ENCODE measurements around the gene SOX21.

Gene SOX21

DNA sequence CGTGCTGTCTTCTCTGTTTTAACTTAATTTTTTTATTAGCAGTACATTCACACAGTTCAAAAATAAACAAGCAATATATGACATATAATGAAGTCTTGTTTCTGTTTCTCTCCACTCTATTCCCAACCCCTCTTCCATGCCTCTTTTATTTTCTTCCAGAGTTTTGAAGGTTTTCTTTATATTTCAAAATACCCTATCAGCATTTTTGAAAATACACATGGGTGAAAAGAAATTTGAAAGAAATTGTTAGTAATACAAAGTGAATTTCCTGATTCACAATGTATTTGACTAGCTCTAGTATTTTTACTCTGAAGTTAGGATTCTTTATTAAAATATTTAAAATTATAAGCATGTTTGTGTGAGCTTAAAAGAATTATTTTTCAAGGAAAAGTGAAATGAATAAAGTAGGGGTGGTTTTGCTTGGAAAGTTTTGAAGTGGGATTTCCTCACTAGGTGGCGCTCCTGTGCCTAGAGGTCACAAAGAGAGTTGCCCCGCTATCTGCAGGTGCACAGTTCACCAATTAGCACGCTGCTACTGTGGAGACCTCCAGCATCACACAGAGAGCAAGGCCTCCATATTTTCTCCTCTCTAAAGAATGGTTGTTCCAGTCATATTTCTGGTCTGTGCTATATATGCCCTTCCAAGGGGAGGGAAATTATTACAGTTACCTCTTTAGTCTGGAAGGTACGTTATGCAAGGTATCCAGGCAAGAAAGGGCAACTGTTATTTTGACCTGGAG lies 37.6 kb downstream of the SOX21 start:
- Histone ChIP-seq H3K4me3 (no peak overlapping the region), H3K9me3 (ENCODE audit: low read depth, low read length) (no peaks in the 10 kb centered on the region), H3K9ac (ENCODE audit: insufficient read length) (no peak overlapping the region), H3K27ac (no peak overlapping the region), H3K36me3 (ENCODE audit: insufficient read depth, low read length) (no peaks in the 10 kb centered on the region)
- peak; percentile 16 for DNase-seq (ENCODE audit: low read depth, low spot score)
- TF ChIP-seq POLR2AphosphoS5 (IDR thresholded peaks at IDR 0.05; ENCODE audit: borderline replicate concordance, low read depth, low read length) (no peak), FOXP2 (optimal IDR thresholded peaks at IDR 0.05; ENCODE audit: control extremely low read depth, extremely low read length, insufficient read depth) (no peak), EZH2 (IDR thresholded peaks at IDR 0.05) (no peak)

DNA sequence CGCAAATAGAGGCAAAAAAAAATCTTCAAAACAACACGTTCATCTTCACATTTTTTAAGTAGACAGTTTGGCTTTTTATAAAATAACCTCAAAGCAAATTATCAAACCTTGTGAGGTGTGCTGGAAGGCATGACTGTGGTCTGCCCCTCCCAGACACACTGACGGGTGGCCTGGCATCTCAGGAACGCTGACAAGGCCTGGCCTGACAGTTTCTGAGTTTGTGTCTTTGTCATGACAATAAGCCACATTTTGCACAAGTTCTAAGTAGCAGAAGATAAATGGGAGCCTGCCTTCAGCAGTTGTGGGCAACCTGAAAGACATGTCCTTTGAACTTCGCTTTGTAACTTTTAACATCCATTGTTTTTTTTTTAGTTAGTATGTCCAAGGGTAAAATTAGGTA lies 38.5 kb downstream of the SOX21 start:
- no peaks in the 10 kb centered on the region for H3K36me3 ChIP-seq (ENCODE audit: insufficient read depth, low read length)
- no peak for DNase-seq (ENCODE audit: low read depth, low spot score)
- no peak overlapping the region for H3K9ac ChIP-seq (ENCODE audit: insufficient read length)
- H3K9me3 ChIP-seq (ENCODE audit: low read depth, low read length): no peaks in the 10 kb centered on the region
- H3K27ac ChIP-seq: no peak overlapping the region
- TF ChIP-seq EZH2 (IDR thresholded peaks at IDR 0.05) (no peak), FOXP2 (optimal IDR thresholded peaks at IDR 0.05; ENCODE audit: control extremely low read depth, extremely low read length, insufficient read depth) (no peak), POLR2AphosphoS5 (IDR thresholded peaks at IDR 0.05; ENCODE audit: borderline replicate concordance, low read depth, low read length) (no peak)
- no peak overlapping the region for H3K4me3 ChIP-seq

DNA sequence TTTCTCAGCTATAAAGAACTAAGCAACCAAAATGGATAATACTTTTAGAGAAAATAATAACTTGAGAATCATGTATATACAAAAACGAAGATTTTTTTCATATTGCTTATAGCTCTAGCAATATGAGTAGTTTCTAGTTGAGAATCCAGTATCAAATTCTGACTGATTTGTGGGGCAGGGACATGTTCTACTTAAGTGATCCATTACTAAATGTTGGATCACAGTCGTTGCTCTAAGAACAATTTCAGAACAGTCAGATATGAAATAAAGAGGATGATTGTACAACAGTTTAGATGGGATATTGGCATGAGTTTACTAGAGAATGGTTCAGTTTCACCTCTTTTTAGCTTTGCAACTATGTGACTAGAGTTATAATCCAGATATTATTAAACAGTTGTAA lies 39.9 kb downstream of the SOX21 start:
- H3K9ac ChIP-seq (ENCODE audit: insufficient read length): no peak overlapping the region
- no peak overlapping the region for H3K4me3 ChIP-seq
- TF ChIP-seq EZH2 (IDR thresholded peaks at IDR 0.05): no peak
- no peak for TF ChIP-seq POLR2AphosphoS5 (IDR thresholded peaks at IDR 0.05; ENCODE audit: borderline replicate concordance, low read depth, low read length)
- no peak for TF ChIP-seq FOXP2 (optimal IDR thresholded peaks at IDR 0.05; ENCODE audit: control extremely low read depth, extremely low read length, insufficient read depth)
- no peak for DNase-seq (ENCODE audit: low read depth, low spot score)
- no peaks in the 10 kb centered on the region for H3K9me3 ChIP-seq (ENCODE audit: low read depth, low read length)
- no peak overlapping the region for H3K27ac ChIP-seq
- no peaks in the 10 kb centered on the region for H3K36me3 ChIP-seq (ENCODE audit: insufficient read depth, low read length)

DNA sequence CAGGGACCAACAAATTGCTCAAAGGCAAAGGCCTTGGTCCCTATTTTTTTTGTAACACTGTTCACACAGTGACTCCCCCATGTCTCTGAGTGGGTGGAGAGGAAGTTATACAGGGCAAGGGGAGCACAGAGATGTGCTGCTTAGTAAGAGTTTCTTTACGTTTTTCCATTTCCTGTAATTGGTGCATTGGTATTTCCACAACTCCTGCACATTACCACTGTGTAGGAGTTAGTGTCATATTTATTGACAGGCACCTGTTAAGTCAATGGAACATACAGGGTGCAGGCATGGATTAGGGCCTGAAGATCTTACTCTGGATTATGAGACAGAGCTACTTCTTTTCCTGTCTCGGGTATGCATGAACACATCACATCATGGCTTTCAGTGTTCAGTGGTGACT lies 45.2 kb downstream of the SOX21 start:
- TF ChIP-seq FOXP2 (optimal IDR thresholded peaks at IDR 0.05; ENCODE audit: control extremely low read depth, extremely low read length, insufficient read depth) (no peak), EZH2 (IDR thresholded peaks at IDR 0.05) (no peak), POLR2AphosphoS5 (IDR thresholded peaks at IDR 0.05; ENCODE audit: borderline replicate concordance, low read depth, low read length) (no peak)
- Histone ChIP-seq H3K4me3 (no peak overlapping the region), H3K9ac (ENCODE audit: insufficient read length) (no peak overlapping the region), H3K36me3 (ENCODE audit: insufficient read depth, low read length) (no peaks in the 10 kb centered on the region), H3K27ac (no peak overlapping the region), H3K9me3 (ENCODE audit: low read depth, low read length) (no peaks in the 10 kb centered on the region)
- DNase-seq (ENCODE audit: low read depth, low spot score): no peak

DNA sequence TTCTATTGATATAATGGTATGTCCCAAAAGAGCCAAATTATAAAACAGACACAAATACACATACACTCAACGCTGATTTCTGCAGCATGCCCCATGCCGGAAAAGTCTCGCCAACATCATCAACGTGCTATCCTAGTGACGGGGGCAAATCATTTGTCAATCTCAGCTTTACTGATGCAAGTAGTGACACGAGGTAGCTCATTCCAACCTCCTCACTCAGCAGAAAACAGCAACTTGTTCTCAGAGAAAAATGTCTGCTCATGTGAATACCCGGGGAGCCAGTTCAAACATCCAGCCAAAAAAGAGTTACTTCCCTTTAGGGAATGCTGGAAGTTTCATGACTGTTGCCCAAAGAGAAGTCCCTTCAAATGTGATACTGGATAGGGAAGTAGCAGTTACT lies 46.3 kb downstream of the SOX21 start:
- H3K36me3 ChIP-seq (ENCODE audit: insufficient read depth, low read length): no peaks in the 10 kb centered on the region
- H3K9me3 ChIP-seq (ENCODE audit: low read depth, low read length): no peaks in the 10 kb centered on the region
- TF ChIP-seq POLR2AphosphoS5 (IDR thresholded peaks at IDR 0.05; ENCODE audit: borderline replicate concordance, low read depth, low read length): no peak
- TF ChIP-seq FOXP2 (optimal IDR thresholded peaks at IDR 0.05; ENCODE audit: control extremely low read depth, extremely low read length, insufficient read depth): no peak
- TF ChIP-seq EZH2 (IDR thresholded peaks at IDR 0.05): no peak
- no peak for DNase-seq (ENCODE audit: low read depth, low spot score)
- H3K9ac ChIP-seq (ENCODE audit: insufficient read length): no peak overlapping the region
- H3K27ac ChIP-seq: no peak overlapping the region
- H3K4me3 ChIP-seq: no peak overlapping the region

DNA sequence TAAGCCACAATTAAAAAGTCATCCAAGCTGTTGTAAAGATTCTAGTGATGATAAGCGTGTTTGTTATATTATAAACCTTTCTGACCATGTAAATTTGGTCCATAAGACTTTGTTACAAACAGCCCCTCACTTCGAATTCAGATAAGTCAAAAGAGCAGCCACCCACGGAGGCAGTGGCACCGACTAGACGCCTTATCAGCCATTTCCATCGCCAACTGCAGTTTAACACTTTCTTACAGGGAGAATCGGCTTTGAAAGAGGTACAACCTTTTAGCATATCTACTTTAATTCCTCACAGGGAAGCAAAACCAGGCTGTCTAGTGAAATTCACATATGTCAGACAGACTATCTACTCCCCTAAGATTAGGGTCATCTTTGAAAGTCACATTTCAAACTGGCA lies 47.5 kb downstream of the SOX21 start:
- Histone ChIP-seq H3K36me3 (ENCODE audit: insufficient read depth, low read length) (no peaks in the 10 kb centered on the region), H3K9ac (ENCODE audit: insufficient read length) (no peak overlapping the region), H3K9me3 (ENCODE audit: low read depth, low read length) (no peaks in the 10 kb centered on the region), H3K4me3 (no peak overlapping the region), H3K27ac (no peak overlapping the region)
- DNase-seq (ENCODE audit: low read depth, low spot score): no peak
- no peak for TF ChIP-seq POLR2AphosphoS5 (IDR thresholded peaks at IDR 0.05; ENCODE audit: borderline replicate concordance, low read depth, low read length)
- TF ChIP-seq FOXP2 (optimal IDR thresholded peaks at IDR 0.05; ENCODE audit: control extremely low read depth, extremely low read length, insufficient read depth): no peak
- TF ChIP-seq EZH2 (IDR thresholded peaks at IDR 0.05): no peak

DNA sequence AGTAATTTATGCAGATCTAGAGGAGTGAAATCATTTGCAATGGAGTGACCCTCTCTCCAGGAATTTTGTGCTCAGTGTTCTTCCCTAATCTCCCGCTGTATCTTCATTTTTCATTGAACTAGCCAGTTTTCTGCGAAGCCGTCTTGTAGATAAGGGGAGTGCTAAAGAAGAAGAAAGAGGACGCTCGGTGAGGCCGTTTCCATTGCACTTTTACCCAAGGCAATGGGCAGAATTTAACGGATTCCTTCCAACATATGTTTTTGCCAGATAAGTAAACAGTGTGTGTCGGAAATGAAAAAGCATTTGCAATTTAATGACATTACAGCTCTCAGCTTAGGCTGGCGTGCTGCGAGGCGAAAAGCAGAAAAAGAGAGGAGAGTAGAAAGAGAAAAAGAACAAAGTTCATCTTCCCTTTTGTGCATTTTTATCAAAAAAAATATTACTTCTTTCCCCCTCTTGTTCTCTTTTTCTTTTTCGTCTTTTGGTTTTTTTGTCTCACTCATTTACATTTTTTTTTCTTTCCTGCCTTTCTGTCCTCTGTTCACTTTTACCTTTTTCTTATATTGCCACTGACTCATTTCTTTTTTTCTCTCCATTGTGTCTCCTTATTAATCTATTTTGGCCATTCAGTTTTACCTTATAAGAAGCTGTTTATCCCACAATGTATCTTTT lies 49.9 kb downstream of the SOX21 start:
- no peak for DNase-seq (ENCODE audit: low read depth, low spot score)
- no peak overlapping the region for H3K9ac ChIP-seq (ENCODE audit: insufficient read length)
- no peak for TF ChIP-seq FOXP2 (optimal IDR thresholded peaks at IDR 0.05; ENCODE audit: control extremely low read depth, extremely low read length, insufficient read depth)
- TF ChIP-seq EZH2 (IDR thresholded peaks at IDR 0.05): no peak
- no peak for TF ChIP-seq POLR2AphosphoS5 (IDR thresholded peaks at IDR 0.05; ENCODE audit: borderline replicate concordance, low read depth, low read length)
- no peaks in the 10 kb centered on the region for H3K36me3 ChIP-seq (ENCODE audit: insufficient read depth, low read length)
- H3K4me3 ChIP-seq: peak overlapping the region; percentile 68
- H3K9me3 ChIP-seq (ENCODE audit: low read depth, low read length): no peaks in the 10 kb centered on the region
- no peak overlapping the region for H3K27ac ChIP-seq

DNA sequence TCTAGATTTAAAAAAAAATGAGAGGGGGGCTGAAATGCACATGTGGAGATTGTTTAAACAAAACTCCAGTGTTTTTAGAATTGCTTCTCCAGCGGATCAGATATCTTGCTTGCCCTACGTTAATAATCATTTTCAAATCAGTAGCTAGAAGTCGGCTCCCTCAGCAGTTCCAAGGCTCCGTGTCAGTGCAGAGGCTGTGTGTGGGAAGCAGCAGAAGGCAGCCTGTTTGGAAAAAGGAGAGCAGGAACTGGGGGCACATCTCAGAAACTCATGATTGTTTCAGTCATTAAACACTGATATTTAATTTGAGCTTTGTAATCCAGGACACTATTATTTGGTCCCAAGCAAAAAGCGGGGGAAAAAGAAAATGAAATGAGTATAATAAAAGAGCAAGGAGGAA lies 50.9 kb downstream of the SOX21 start:
- H3K9me3 ChIP-seq (ENCODE audit: low read depth, low read length): no peaks in the 10 kb centered on the region
- no peak overlapping the region for H3K27ac ChIP-seq
- DNase-seq (ENCODE audit: low read depth, low spot score): no peak
- H3K9ac ChIP-seq (ENCODE audit: insufficient read length): no peak overlapping the region
- H3K36me3 ChIP-seq (ENCODE audit: insufficient read depth, low read length): no peaks in the 10 kb centered on the region
- H3K4me3 ChIP-seq: no peak overlapping the region
- TF ChIP-seq FOXP2 (optimal IDR thresholded peaks at IDR 0.05; ENCODE audit: control extremely low read depth, extremely low read length, insufficient read depth) (no peak), EZH2 (IDR thresholded peaks at IDR 0.05) (no peak)
